Brain microvascular endothelial cell (primary cell): ENCODE results near the gene PIK3R6.

Source experiments
- DNase-seq: peaks from one replicate; pipeline ENCODE4 v3.0.0-alpha.2; 2020
- H3K27ac ChIP-seq: fragments of 250-450 bp; sonication (Bioruptor Pico); 2 replicates; pipeline ENCODE4 v1.5.1; 2020; ENCODE audit warnings: mild to moderate bottlenecking, moderate library complexity
- H3K27me3 ChIP-seq: fragments of 250-450 bp; sonication (Bioruptor Pico); replicated peaks from 2 replicates; pipeline ENCODE4 v1.5.1; 2020; ENCODE audit warnings: mild to moderate bottlenecking
- H3K36me3 ChIP-seq: fragments of 250-450 bp; sonication (Bioruptor Pico); replicated peaks from 2 replicates; pipeline ENCODE4 v1.5.1; 2020; ENCODE audit warnings: mild to moderate bottlenecking
- H3K4me3 ChIP-seq: 2 replicates; pipeline ENCODE4 v1.5.1; 2011; ENCODE audit warnings: low read depth, mild to moderate bottlenecking, control low read depth, low read length, moderate library complexity
- in situ Hi-C: cut with HindIII; loops from 2 replicates; pipeline ENCODE4 v1.10.0; 2017; ENCODE audit warnings: low sequenced_read_pairs, low pct_ligation_motif_present
- TF ChIP-seq, protein P1 (sequence below): IDR thresholded peaks from 2 replicates; pipeline ENCODE4 v1.5.1; 2011; ENCODE audit warnings: low read depth, mild to moderate bottlenecking, moderate library complexity, low read length, control low read depth, inconsistent platforms; ENCODE audit errors: missing control alignments

PIK3R6 gene

DNA sequence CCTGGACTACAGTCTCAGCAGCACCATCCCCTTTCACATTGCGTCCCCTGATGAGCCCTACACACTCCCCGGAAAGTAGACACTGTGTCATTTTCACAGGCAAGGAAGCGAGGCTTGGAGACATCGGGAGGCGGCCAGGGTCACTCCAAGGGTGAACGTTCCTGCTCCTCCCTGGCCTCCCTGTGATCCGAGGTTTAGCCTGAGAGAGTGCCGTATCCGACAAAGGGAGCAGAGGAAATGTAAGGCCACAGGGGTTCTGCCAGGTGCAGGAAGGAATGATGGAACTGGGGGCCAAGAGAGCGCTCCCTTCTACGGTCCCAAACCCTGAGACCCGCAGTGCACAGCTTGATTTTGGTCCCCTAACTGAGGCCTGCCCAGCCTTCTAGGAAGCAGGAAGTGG is 8.0 kb upstream of the PIK3R6 start:
- Histone ChIP-seq H3K27ac (no peak overlapping the region), H3K27me3 (no peaks in the 10 kb centered on the region), H3K4me3 (no peak overlapping the region), H3K36me3 (no peaks in the 10 kb centered on the region)
- in situ Hi-C loops = no loop called here
- no peak for DNase-seq
- TF ChIP-seq, protein P1, sequence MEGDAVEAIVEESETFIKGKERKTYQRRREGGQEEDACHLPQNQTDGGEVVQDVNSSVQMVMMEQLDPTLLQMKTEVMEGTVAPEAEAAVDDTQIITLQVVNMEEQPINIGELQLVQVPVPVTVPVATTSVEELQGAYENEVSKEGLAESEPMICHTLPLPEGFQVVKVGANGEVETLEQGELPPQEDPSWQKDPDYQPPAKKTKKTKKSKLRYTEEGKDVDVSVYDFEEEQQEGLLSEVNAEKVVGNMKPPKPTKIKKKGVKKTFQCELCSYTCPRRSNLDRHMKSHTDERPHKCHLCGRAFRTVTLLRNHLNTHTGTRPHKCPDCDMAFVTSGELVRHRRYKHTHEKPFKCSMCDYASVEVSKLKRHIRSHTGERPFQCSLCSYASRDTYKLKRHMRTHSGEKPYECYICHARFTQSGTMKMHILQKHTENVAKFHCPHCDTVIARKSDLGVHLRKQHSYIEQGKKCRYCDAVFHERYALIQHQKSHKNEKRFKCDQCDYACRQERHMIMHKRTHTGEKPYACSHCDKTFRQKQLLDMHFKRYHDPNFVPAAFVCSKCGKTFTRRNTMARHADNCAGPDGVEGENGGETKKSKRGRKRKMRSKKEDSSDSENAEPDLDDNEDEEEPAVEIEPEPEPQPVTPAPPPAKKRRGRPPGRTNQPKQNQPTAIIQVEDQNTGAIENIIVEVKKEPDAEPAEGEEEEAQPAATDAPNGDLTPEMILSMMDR = no peak

DNA sequence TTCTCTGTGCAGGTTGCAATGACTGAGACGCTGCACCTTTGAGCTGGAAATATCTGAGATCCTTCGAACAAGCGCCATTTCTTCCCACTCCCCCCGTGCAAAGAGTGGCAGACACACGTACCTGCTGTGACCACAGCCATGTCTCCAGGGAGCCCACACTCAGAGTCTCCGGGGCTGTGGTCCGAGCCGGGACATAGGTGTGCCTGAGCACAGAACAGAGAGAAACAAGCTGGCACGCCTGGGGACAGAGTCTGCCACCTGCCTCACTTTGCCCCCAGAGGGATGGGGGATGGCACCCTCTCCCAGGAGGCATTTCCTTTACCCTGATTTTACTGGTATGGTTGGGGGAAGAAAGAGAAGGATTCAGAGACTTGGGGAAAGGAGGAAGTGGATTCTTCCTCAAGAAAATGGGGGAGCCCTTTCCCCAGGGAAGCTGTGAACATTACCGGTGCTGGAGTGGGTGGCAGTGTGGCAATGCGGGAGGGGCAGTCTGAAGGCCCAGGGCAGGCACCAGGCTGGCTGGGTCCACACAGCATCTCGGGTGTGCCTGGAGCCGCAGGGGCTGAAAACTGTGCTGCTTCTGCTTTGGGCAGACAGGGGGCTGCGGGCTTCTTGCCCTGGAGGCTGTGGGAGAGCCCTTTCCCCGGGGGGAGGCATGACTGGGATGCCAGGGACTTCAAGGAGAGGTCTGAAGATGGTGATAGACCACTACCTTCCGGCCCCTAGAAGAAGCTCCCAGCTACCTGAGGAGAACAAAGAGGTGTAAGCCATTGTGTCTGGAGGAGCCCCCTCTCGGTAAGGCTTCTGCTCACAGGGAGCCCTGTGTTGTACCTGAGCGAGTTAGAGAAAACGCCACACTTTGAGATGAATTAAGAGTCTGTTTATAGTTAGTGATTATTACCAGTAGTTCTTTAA is 6.6 kb upstream of the PIK3R6 start:
- Histone ChIP-seq H3K36me3 (no peaks in the 10 kb centered on the region), H3K27me3 (no peaks in the 10 kb centered on the region), H3K4me3 (no peak overlapping the region), H3K27ac (no peak overlapping the region)
- in situ Hi-C loops = no loop called here
- TF ChIP-seq, protein P1 = no peak
- no peak for DNase-seq

DNA sequence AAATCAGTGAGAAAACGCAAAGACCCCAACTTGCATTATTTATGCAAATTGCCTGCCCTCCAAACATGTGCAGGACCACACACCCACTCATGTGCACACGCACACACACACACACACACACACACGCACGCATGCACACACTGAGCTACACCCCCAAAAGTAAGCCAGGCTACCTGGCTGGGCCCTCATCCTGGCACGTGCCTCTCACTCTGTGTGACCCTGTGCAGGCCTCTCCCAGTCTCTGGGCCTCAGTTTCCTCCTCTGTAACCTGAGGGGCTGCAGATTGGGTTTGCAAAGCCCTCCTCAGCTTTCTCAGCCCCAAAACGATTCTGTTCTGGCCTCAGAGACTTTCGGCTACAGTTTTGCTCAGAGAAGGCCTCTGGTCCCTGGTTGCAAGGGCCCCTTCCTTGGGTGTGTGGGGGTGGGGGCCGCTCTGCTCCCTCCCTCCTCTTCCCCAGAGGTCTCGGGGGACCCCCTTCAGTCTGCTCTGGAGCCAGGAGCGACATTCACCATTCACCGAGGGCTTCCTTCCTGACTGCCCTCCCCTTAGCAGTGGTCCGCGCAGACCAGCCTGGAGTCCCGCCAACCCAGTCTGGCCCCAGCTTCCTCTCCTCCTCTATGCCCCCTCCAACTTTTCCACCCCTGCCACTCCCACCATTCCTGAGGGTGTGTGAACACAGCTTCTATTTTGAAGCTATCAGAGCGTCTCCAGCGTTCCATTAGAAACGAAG is 5.4 kb upstream of the PIK3R6 start:
- Histone ChIP-seq H3K36me3 (no peaks in the 10 kb centered on the region), H3K27ac (no peak overlapping the region), H3K4me3 (no peak overlapping the region), H3K27me3 (peaks cover 3% of the 10 kb centered on the region)
- no peak for DNase-seq
- in situ Hi-C loops = no loop called here
- TF ChIP-seq, protein P1 = no peak

DNA sequence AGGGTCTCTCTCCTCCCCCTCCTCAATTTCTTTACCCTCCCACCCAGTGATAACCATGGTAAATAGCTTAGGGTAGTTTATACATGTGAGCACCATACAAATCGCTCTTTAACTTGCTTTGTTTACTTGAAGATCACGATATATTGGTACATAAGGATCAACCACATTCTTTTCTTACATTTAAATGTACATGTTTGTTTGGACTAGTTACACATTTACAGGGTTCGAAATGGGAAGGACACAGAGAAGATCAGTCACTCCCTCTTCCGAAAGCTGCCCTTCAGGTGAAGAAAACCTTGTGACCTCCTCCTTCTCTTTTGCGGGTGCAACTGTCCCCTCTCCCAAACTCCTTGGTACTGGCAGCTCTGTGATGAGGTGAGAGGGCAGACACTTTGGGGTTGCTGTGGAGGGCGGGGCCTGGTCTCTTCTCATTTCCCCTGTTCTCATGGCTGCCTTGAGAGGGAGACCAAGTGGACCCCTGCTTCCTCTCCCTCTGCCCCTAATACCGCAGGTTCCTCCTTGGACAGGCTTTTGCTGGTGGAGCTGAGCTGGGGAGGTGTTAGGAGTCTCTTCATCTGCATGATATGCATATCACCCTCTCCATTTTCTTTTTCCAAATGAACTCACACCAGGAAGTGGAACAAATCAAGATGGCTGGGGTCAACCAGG is 4.7 kb upstream of the PIK3R6 start:
- Histone ChIP-seq H3K27ac (no peak overlapping the region), H3K36me3 (no peaks in the 10 kb centered on the region), H3K4me3 (no peak overlapping the region), H3K27me3 (peaks cover 3% of the 10 kb centered on the region)
- TF ChIP-seq, protein P1 = no peak
- no peak for DNase-seq
- in situ Hi-C loops = no loop called here

DNA sequence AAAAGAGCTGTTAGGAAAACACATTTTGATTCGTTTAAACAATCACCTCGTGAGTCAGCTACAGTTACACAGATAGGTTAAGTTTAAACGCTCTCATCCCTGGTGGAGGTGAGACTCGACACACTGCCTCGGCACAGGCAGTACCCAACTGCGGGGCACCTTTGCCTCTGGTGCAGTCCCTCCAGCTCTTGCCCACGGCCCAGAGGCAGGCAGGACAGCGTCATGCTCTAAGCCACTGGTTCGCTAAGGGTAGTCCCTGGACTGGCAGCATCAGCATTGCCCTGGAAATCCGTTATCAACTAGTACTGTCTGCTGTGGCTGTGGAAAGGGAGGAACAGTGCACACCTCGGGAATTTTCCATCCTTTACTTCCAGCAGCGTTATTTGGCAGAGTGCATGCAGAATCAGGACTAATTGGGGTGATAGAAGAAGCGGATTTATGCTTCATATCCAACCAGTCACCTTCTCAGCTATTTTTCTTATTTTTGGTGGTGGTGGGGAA is 3.7 kb upstream of the PIK3R6 start:
- no peak overlapping the region for H3K4me3 ChIP-seq
- in situ Hi-C loops = no loop called here
- TF ChIP-seq, protein P1 = no peak
- H3K27ac ChIP-seq = no peak overlapping the region
- DNase-seq = no peak
- peaks cover 3% of the 10 kb centered on the region for H3K27me3 ChIP-seq
- no peaks in the 10 kb centered on the region for H3K36me3 ChIP-seq
